Hepatocyte (in vitro differentiated cells): ENCODE results near the gene FXR1.

ENCODE experiments used
- CTCF ChIP-seq: fragments of 200-600 bp; sonication (generic); IDR thresholded peaks from 2 replicates; pipeline ENCODE4 v1.5.1; 2016; ENCODE audit warnings: antibody characterized with exemption, mild to moderate bottlenecking; ENCODE audit not compliant: poor library complexity
- EZH2 ChIP-seq: fragments of 200-600 bp; sonication (generic); IDR thresholded peaks from 2 replicates; pipeline ENCODE4 v1.6.1; 2016; ENCODE audit warnings: antibody characterized with exemption, mild to moderate bottlenecking, borderline replicate concordance

- no peak for TF ChIP-seq CTCF
- TF ChIP-seq EZH2 = no peak
Measured at GRCh38 chr3:180875124-180875698, 37.3 kb upstream of the FXR1 start.
